Stimulated activated CD8-positive, alpha-beta memory T cell treated with anti-CD3 and anti-CD28 coated beads, Interleukin-4, amount 100 ng/mL, for 48 hours (primary cell): ENCODE data around the gene ITPKA.
"Not testable (repeated sequence)": the region's sequence is repeated elsewhere in the genome, so short reads cannot be mapped to it uniquely, and the experiment has no call there.

Experiments used
- DNase-seq: peaks from one replicate; pipeline ENCODE4 v3.0.0-alpha.2; 2020

The ITPKA gene

DNA sequence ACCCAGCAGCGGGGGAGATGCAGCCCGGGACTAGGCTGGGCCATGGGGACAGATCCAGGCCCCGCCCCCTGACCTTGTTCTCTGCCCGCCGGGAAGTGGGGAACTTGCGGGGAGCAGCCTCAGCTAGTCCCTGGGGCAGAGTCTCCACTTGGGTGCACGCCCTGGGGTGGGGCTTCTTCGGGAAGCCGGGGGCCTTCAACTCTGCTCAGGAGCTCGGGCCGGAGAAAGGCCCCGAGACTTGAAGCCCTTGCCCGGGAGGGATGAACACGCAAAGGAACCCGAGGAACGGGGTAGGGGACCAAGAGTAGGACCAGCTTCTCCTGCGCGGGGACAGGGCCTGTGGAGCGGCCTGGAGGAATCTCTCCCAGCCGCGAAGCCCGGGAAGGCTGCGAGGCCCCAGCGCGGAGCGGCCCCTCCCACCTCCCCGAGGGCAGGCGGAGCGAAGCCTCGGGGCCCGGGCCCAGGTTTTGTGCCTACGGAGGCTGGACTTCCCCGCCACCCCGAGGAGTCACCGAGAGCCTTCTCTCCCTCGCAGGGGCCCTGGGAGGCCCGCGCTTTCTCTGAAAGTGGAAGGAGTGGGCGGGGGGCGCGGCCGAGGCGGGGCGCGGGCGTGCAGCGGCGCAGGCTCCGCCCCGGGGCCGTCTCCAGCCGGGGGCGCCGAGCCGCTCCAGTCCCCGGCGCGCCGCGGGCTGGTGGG lies at the start of gene ITPKA:
Gene ITPKA (plus strand): TSS at position 670 of the 697 bp plus-strand sequence. CDS start 54 bp downstream, outside the sequence.
- peak; percentile 95 for DNase-seq

DNA sequence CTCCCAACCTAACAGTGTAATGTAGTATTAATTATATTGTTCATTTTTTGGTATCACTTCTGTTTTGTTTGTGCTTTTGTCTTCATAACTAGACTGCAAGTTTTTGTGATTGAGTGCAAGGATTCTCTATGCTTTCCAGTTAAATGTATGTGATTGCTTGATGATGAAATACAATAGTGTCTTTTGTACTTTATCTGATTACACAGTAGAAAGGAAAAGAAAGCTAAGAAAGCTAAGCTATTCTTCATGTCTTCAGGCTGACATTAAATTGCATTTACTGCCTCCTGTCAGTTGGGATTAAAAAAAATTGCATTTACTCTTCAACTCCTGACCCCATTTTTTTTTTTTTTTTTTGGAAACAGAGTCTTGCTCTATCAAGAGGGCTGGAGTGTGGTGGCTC lies 48.3 kb upstream of the ITPKA start:
- no peak for DNase-seq

DNA sequence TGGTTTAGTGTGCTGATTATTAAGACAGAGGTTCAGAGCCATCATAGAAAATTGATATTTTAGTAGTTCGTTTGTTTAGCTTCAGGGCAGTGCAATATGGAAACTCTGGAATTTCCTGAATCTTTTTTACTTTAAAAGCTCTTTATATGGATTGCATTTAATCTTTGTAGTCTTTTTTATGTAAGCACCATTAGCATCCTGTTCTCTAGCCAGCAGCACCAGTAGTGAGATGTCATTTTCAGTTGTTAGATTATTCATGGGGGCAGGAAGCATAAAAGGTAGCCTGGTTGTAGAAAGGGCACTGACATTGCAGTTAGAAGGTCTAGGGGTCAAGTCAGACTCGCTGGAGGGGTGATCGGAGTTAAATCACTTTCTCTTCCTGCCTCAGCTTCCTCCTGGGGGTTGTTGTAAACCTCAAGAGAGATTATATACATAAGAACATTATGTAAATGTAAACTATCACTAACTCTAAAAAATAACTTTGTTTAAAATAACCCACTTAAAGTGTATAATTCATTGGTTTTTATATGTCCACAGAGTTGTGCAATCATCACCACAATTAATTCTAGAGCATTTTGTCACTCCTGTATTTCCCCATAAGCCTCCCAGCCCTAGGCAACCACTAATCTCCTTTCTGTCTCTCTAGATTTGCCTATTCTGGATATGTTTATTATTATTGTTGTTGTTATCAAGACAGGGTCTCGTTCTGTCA lies 31.4 kb upstream of the ITPKA start:
- no peak for DNase-seq

DNA sequence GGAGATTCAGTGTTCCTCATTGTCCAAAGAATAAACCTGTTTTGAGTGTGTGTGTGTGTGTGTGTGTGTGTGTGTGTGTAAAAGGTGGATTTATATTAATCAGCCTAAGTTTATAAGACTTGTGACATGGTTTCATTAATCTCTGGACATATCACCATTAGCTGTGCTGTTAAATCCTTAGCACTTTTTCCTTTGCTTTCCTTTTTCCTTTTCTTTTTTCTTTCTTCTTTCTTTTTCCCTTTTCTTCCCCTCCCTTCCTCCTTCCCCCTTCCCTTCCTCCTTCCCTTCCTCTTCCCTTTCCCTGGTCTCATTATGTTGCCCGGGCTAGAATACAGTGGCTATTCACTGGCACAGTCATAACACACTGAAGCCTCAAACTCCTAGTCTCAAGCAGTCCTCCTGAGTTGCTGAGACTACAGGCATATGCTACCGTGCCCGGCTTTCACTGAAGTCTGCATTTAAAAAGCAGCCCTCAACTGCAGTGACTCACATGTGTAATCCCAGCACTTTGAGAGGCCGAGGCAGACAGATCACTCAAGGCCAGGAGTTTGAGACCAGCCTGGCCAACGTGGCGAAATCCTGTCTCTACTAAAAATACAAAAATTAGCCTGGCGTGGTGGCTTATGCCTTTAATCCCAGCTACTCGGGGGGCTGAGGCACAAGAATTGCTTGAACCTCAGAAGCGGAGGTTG lies 28.6 kb upstream of the ITPKA start:
- DNase-seq, result no peak

DNA sequence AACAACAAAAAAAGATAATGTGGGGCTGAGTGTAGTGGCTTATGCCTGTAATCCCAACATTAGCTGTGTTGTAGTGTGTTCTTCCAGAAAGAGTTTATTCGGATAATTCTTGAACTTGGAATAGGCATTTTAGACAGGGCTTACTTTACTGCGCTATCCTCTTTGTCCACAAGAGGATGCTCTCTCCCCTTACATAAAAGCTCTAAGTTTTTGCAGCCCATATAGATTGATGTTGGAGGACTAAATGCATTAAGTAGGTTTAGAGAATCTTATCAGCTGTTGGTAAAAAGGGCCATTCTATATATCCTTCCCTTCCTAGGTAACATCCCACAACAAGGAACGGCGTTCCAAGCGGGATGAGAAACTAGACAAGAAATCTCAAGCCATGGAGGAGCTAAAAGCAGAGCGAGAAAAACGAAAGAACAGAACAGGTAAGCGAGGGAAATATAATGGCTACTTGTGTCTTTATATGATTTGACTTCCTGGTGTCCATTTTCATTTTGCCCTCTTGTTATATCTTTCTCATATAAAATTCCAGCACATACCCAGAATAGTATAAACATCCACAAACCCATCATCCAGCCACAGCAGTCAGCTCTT lies 27.8 kb upstream of the ITPKA start:
- no peak for DNase-seq

DNA sequence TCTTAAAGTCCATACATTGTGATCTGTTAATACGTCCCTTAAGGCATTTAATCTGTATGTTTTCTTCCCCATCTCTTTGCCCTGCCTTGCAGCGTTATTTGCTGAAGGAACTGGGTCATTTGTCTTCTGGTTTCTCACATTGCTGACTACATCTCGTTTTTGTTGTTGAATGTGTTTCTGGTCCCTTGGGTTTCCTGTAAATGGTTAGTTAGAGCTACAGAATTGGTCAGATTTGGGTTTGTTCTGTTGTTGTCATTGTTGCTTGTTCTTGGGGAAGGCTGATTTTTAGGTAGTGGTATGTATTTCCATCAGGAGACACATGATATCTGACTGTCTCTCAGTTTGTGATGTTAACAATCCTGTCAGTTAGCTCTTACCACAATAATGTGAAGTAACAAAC lies 27.0 kb upstream of the ITPKA start:
- DNase-seq, result no peak

DNA sequence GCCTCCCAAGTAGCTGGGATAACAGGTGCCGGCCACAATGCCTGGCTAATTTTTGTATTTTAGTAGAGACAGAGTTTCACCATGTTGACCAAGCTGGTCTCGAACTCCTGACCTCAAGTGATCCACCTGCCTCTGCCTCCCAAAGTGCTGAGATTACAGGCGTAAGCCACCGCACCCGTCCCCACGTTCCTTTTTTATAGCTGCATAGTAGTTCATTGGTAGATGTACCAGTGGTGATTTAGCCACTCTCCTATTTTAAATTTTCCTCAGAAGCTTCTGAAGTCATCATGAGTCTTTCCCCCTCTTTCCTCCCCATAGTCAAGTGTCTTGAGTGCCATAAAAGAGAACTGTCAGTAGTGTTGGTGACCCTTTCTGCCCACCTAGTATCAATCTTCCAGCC lies 24.0 kb upstream of the ITPKA start:
- not testable (repeated sequence) for DNase-seq

DNA sequence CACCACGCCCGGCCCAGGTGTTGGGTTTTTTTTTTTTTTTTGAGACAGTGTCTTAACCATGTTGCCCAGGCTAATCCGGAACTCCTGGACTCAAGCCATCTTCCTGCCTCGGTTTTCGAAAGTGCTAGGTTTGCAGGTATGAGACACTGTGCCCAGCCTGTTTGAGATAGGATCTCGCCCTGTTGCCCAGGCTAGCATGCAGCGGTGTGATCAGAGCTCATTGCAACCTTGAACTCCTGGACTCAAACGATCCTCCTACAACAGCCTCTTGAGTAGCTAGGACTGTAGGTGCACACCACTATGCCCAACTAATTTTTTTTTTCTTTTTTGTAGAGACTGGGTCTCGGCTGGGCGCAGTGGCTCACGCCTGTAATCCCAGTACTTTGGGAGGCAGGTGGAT lies 20.3 kb upstream of the ITPKA start:
- no peak for DNase-seq

DNA sequence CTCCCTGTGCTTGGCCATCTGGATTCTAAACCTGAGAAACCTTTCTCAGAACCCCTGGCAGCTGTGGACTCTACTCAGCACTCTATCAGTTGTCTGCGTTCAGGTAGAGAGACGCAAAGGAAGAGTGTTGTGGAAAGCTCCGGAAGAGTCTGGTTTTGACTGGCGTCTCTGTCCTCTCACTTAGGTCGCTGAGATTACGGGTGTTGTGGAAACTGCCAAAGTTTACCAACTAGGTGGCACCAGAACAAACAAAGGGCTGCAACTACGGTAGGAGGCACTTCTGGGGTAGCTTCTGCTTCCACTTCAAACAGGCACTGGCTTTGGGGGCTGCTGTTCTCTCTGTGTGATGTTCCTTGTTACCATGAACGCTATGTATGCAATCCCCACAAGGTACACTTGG lies 19.2 kb upstream of the ITPKA start:
- no peak for DNase-seq

DNA sequence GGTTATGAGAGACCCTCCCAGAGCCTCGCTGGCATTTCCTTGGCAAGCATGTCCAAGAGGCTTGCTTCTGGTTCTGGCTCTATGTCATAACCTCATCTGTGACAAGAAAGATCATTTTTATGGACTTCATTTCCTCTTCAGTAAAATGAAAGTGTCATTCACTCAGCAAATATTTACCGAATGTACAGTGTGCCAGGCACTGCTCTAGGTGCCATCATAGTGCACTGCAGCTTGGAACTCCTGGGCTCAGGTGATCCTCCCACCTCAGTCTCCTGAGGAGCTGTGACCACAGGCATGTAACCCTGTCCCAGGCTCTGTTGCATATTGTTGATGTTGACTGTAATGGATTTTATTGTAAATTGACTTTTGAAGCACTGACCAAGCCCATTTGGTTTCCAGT lies 18.7 kb upstream of the ITPKA start:
- DNase-seq, result no peak

DNA sequence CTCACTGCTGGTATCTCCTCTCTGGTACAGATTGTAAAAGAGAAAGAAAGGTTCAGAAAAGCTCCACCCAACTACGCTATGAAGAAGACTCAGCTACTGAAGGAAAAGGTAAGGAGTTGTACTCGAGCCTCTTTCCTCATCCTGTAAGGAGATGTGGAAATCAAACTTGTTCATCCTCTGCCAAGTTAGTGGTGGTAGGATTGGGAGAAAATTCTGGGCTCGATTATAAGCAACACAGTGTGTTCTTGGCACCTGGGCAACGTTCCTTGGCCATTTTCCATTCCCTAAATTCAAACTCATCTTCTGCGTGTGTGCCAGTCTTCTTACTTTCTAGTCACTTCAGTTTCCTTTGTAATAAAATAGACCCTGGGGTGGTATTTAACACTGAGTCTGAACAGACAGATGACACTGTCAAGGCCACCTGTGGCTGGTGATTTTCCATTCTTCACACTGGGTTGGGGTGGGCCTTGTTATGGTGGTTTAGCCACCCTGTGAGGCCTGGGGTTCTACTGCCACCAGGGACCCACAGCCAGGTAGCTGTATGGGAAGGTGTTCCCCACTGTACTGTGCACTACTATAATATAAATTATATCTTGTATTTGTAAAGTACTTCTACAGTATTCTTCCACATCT lies 17.1 kb upstream of the ITPKA start:
- DNase-seq, result no peak

DNA sequence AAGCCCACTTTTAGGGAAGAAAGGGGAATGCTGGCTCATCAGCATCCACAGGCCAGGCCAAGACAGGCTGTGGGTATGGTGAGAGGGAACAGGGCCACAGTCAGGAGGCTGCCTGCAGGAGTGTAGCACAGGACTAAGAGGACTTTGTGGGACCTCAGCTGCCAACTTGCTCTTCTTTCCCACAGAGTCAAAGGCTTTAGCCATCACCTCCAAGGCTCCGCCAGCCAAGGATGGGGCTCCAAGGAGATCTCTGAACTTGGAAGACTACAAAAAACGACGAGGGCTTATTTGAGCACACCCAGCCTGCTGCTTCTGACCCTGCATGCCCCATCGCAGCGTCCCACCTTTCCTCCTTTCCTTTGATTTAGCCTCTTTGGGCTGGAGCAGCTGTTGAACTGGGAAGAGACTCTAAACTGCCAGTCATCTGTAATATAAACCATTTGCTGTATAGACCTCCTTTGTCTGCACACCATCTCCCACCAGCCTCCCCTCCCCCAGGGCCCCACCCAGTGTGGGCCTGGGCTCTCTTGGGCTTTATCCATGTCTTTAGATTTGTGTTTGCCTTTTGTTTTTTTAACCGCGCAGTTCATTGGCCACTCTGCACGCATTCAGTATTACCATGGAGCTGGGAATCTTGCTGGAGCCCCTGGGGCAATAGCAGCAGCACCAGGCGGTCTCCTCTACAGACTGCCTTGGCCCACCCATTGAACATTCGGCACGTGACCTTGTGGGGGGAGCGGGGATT lies 13.1 kb upstream of the ITPKA start:
- DNase-seq, result no peak

DNA sequence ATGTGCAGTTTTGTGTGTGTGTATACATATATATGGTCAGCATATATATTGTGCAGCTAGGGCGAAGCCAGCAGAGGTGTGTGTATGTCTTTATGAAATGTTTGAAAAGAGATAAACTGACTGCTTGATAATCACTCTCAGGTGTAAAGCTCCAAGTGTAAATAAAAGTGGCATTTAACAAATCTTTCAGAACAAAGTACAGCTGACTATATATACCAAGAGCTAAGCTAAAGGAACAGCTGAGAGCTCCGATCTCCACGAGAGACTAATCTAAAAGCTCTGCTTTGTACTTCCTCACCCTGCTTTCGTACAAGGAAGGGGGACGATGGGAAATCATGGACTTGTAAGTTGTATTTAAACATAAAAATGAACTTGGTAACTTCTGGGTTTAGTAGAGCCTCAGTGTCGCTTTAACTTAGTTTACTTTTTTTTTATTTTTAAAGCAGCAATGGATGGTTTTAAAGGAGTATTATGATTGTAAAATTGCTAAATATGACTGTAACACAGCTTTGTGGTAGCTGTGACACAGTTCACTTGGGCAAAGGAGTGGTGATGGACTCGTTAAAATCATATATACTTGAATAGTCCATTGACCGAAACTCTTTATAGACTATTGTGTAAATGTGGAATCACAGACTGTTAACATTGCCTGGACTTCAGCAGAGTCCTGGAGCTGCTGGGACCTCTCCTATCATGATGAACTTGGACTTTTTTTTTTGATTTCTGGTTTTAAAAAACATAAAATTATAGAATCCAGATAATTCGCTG lies 11.4 kb upstream of the ITPKA start:
- no peak for DNase-seq

DNA sequence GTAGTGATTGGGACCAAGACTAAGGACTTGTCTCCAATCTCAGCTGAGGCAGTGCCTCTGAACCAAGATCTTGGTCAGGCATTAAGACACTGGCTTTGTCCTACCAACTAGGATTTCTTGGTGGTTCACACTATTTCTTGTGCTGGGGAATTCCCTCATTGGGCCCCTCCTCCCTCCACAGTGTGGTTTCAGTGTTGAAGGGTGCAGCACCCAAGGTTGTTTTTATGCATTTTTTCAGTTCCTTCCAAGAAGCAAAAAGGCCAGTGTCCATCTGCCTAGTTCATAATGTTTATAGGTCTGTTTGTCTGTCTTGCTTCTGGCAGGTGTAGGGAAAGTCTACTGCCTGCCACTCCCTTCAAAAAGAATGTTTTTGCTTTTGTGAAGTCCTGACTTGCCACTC lies 10.6 kb upstream of the ITPKA start:
- peak; percentile 55 for DNase-seq

DNA sequence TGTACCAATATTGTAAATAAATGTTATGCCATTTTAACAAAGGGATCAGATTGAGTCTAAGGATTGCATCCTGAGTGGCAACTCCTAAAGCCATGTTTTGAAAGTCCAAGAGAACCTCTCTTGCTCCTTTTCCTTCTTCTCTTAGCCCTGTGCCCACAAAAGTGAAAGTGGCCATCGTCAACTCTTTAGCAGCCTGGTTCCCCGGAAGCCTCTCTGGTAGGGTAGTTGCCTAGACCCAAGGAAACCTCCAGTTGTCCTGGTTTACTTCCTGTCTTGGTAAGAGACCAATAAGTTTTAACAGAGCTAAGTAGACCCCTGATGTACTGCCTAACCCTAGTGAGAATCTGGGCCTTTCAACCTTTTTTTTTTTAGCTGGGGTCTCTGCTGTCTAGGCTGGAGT lies 10.2 kb upstream of the ITPKA start:
- peak; percentile 34 for DNase-seq

DNA sequence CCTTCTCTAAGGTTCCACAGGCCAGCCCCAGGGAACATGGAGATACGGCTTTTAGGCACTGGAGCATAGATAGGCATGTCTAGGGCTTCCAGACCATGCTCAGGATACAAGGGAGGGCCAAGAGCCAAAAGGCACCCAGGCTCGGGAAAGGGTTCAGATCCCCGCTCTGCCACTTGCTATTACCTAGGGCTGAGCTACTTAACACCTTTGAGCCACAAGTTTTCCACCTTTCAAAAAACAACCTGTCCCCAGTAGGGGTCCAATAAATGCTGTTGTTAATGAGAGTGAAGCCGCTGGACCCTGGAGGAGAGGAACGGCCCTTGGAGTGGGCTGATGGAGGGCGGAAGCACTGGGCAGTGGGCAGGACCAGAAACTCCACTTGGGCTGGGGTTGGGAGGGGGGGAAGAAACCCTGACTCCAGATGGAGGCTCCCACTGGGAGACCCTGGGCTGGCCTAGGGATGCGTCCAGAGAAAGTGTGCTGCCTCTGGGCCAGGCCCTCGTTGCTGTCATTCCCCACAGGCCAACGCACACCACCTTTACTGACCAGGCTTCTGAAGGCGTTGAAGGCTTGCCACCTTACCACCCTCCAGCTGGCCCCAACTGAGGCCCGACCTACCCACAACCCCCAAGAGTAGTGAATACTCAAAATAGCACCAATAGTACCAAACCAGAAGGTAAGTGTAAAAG lies 8.6 kb upstream of the ITPKA start:
- DNase-seq, result no peak

DNA sequence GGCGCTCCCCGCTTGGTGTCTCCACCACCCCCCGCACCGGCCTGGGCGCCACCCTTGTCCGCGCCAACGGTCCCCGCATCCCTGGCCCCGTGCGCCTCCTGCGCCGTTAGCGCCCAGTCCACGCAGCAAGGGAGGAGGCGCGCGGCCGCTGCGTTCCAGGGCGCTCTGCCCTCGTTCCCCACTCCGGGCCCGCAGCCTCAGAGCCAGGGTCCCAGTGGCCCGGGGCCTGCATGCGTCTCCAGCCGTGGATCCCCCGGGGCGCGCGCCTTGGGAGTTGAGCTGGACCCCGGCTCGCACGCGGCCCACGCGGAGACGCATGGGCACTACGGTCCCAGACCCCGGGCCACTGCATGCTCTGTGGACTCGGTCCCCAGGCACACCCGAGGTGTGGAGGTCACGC lies 7.4 kb upstream of the ITPKA start:
- no peak for DNase-seq

DNA sequence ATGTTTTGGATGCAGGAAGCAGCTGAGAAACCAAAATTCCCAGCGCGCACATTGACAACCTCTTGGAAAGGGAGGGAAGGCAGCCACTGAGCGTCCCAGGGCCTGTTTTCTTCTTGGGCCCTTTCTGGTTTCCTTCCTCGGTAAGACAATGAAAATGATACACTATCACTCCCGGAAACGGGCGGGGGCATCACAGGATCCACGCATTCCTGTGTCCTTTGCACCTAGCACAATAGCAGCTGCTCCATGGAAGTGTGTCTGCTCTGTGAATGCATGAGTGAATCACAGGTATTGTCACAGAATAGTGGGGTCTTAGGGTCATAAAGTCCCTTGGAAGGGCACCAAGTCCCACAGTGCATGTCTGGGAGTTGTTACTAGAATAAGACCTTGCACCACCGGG lies 6.3 kb upstream of the ITPKA start:
- DNase-seq, result no peak

DNA sequence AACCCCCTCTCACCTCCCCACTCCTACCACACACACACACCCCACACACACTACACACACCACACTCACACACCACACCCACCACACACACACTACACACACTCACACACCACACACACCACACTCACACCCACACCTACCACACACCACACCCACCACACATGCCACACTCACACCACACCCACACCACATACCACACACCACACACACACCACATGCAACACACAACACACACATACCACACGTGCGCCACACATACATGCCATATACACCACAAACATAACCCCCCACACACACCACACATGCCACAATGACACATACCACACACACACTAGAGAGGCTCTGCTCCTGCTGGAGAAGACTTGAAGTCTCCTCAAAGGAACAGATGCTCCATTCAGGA lies 5.9 kb upstream of the ITPKA start:
- peak; percentile 70 for DNase-seq

DNA sequence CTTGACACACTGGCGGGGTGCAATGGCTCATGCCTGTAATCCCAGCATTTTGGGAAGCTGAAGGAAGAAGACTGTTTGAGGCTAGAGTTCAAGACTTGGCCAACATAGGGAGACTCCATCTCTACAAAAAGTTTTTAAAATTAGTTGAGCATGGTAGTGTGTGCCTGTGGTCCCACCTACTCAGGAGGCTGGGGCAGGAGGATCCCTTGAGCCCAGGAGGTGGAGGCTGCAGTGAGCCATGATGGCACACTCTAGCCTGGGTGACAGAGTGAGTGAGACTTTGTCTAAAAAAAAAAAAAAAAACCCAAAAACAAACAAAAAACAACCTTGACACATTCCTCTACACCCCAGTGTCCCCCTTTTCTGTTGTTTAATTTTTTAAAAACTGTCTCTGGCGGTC lies 4.0 kb upstream of the ITPKA start:
- no peak for DNase-seq

DNA sequence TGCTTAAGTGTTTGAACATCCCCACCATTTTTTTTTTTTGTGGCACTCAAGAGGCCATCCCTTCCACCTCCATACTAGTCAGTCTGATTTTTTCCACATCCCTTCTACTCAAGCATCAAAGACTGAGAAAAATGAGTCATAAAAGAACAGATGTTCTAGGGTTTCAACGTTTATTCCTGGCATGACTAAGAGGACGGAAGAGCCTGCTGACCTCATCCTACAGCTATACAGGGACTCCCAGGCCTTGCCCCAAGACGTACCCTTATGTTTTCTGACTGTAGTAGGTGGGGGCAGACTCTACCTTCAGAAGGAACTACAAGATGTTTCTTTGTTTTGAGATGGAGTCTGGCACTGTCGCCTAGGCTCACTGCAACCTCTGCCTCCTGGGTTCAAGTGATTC lies 3.3 kb upstream of the ITPKA start:
- peak; percentile 61 for DNase-seq
